OCI-LY7 (cell line): ENCODE results near the gene KANSL3.

Source experiments
- EZH2phosphoT487 ChIP-seq: fragments of 200-600 bp; sonication (generic); IDR thresholded peaks from 2 replicates; pipeline ENCODE4 v1.6.1; 2018; ENCODE audit warnings: low read depth, borderline replicate concordance, mild to moderate bottlenecking, mixed run types, antibody characterized with exemption, low read length, moderate library complexity, mixed read lengths
- TF ChIP-seq, protein P1 (sequence below): fragments of 200-600 bp; sonication (generic); conservative IDR thresholded peaks from 2 replicates; pipeline ENCODE4 v1.5.1; 2014; ENCODE audit warnings: mild to moderate bottlenecking, antibody characterized with exemption, low read length, moderate library complexity, mixed read lengths

DNA sequence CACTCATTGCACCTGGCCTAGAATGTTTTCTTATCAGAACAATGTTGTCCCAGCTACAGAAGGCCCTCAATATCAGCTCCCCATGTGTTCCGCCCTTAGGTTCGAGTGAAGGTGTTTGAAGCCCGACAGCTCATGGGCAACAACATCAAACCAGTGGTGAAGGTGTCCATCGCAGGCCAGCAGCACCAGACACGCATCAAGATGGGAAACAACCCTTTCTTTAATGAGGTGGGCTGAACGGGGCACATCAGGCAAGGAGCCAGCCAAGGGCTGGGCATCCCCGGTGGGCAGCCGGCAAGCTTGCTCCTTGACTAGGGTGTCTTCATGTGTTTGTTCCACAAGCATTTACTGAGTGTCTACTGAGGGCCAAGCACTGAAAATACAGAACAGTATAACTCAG is 13.7 kb upstream of the KANSL3 start:
- TF ChIP-seq, protein P1, sequence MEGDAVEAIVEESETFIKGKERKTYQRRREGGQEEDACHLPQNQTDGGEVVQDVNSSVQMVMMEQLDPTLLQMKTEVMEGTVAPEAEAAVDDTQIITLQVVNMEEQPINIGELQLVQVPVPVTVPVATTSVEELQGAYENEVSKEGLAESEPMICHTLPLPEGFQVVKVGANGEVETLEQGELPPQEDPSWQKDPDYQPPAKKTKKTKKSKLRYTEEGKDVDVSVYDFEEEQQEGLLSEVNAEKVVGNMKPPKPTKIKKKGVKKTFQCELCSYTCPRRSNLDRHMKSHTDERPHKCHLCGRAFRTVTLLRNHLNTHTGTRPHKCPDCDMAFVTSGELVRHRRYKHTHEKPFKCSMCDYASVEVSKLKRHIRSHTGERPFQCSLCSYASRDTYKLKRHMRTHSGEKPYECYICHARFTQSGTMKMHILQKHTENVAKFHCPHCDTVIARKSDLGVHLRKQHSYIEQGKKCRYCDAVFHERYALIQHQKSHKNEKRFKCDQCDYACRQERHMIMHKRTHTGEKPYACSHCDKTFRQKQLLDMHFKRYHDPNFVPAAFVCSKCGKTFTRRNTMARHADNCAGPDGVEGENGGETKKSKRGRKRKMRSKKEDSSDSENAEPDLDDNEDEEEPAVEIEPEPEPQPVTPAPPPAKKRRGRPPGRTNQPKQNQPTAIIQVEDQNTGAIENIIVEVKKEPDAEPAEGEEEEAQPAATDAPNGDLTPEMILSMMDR: no peak
- TF ChIP-seq EZH2phosphoT487: no peak
